GM19467 (cell line): ENCODE data around the gene TTYH3.
A peak's percentile ranks its signal among the peaks of the same experiment; 100 is the strongest.
"Not testable (repeated sequence)": the region's sequence is repeated elsewhere in the genome, so short reads cannot be mapped to it uniquely, and the experiment has no call there.

Experiments
- ATAC-seq: cut with Tn5 transposase; IDR thresholded peaks from one replicate; pipeline ENCODE4 v1.9.1; 2021; ENCODE audit warnings: mild to moderate bottlenecking, moderate library complexity; ENCODE audit not compliant: unreplicated experiment

Gene TTYH3

GRCh38 chr7:2631946-2632732 lies at the start of gene TTYH3:
TSS of gene TTYH3 (plus strand) at chr7:2631986. CDS start at chr7:2632156, 170 bp downstream.
- peak; percentile 29 for ATAC-seq

DNA sequence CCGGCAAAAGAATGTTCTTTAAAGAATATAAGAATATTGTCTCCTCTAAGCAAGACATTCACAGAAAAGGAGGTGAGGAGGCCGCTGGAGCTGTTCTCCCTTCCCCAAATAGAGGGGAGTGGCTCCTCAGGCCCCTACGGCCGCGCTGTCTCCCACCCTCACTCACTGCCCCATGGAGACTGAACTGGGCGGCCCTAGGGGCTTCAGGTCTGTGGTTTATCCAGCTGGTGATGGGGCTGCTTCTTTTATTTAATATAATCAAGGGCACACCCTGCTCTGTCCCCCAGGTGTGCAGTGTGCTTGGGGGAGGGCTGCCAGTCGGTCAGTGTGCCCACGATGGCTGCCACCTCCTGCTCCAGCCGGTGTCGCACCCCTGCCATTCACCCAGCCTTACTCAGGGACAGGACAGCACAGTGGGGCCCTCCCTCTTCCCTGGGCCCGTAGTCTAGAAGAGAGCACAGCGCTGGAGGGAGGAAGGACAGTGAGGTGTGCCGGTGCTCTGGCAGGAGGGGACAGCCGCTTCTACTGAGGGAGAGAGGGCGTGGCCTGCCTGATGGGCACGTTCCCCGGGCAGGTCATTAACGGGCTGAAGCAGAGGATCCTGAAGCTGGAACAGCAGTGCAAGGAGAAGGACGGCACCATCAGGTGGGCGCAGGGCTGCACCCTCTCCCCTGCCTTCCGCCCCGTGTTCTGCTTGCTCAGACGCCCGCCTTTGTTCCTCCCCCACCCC lies 49.6 kb upstream of the TTYH3 start:
- ATAC-seq = no peak

GRCh38 chr7:2583798-2584580 lies 47.8 kb upstream of the TTYH3 start:
- no peak for ATAC-seq

DNA sequence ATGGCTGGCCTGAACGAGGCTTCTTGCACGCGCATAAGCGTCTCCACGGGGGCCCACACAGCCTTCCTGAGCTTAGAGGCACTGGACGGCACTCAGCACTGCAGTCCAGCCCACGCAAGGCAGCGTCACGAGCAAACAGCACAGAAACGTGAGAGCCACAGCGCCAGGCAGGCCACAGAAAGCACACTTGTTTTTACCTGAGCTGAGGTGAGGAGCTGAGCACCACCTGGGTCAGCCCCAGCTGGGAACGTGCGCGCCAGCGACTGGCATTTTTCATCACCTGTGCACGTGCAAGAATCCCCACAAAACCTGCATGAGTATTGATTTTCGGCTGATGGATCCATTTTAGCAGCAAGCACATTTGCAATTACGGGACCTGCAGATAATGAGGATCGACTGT lies 46.3 kb upstream of the TTYH3 start:
- no peak for ATAC-seq

- ATAC-seq = no peak
These were observed 45.3 kb upstream of the TTYH3 start for GRCh38 chr7:2586326-2587020.

DNA sequence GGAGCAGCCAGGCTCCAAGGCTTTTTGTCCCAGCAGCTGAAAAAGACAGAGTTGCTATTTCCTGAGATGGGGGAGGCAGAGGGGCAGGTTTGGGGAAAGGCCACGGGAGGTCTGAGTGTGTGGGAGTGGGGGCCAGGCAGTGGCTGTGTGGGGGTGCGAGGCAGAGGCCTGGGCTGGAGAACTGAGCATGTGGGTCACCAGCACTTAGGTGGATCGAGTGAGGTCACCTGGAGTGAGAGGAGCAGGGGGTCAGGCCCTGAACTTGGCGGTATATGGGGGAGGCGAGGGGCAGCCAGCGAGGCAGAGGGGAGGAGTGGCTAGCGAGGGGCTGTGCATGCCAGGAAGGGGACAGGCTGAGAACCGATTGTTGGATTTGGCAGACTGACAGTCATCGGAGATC lies 44.7 kb upstream of the TTYH3 start:
- no peak for ATAC-seq

DNA sequence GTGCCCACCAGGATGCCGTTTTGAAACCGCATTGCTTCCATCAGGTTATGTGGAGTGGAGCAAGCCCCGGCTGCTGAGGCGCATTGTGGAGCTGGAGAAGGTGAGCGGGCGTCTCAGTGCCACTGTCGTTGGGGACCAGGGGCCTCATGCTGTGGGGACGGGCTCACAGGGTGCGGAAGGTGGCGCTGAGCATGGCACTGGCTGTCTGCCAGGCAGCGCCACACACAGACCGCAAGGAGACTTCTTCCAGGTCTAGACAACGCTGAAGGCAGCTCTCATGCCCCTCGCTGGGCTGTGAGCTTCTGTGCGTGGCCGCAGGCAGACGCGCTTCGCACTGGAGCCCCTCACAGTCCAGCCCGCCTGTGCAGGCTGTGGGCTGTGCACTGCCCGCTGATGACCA lies 44.0 kb upstream of the TTYH3 start:
- no peak for ATAC-seq

GRCh38 chr7:2589341-2589740 lies 42.4 kb upstream of the TTYH3 start:
- no peak for ATAC-seq

GRCh38 chr7:2589941-2590340 lies 41.8 kb upstream of the TTYH3 start:
- ATAC-seq = not testable (repeated sequence)

GRCh38 chr7:2592375-2592865 lies 39.4 kb upstream of the TTYH3 start:
- ATAC-seq = no peak

GRCh38 chr7:2593036-2593727 lies 38.6 kb upstream of the TTYH3 start:
- no peak for ATAC-seq

- no peak for ATAC-seq
These were observed 37.2 kb upstream of the TTYH3 start for GRCh38 chr7:2594599-2594998.

DNA sequence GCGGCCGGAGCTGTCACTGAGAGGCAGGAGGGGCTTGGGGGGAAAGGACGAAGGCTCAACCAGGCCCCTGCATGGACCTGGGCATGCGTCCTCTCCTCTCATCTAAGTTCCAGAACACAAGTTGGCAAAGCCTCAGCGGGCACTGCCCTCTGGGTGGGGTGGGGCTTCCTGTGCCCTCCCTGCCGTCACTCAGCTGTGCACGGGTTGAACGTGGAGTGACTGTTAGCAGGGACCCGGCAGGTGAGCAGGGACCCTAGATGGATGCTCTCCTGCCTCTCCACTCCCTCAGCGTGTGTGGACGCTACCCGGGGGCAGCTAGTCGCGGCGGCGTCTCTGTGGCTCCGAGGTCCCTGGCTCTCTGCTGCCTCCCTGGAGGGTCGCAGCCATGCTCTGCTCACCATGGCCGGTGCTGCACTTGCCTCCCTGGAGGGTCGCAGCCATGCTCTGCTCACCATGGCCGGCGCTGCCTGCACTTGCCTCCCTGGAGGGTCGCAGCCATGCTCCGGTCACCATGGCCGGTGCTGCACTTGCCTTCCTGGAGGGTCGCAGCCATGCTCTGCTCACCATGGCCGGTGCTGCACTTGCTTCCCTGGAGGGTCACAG lies 36.4 kb upstream of the TTYH3 start:
- ATAC-seq = no peak

GRCh38 chr7:2596464-2597272 lies 35.1 kb upstream of the TTYH3 start:
- no peak for ATAC-seq

DNA sequence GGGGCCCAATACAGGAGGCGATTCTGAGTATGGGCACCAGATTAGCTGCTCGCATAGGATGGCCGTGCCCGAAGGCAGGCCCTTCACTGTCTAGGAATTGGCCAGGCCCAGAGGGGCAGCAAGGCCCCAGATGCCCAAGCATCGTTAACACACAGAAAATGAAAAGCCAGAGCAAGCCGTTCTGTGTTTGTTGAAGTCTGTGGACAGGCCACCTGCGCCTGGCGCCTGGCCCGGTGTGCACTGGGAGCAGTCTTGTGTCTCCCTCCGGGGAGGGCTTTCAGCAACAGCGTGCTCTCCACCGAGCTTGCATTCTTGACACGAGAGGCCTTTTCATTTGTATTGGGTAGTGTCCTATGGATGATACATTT lies 34.5 kb upstream of the TTYH3 start:
- ATAC-seq = no peak

DNA sequence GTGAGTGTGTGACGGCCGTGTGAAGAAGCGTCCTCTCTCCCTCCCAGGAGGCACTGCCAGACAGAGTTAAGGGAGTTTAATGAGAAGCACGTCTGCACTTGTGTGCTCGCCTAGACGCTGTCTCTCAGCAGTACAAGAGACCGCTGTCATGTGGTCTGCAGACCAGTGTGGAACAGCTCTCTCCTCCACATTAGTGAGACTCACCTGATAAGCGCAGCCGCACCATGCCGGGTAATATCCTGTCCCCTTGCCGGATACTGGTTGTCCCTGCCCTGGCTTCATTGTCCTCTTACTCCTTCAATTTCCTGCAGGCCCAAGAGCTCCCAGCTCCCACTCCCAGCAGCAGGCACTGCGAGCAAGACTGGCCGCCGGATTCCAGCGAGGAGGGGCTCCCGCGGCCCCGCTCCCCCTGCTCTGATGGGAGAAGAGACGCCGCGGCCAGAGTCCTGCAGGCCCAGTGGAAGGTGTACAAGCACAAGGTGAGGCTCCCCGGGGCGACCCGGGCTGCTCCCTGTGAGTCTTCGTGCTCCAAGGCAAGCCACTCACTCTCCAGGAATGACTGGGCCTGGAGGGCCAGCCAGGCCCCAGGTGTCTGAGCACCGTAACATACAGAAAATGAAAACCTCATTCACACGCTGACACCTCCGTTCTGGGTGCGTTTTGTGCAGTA lies 33.5 kb upstream of the TTYH3 start:
- ATAC-seq = no peak

DNA sequence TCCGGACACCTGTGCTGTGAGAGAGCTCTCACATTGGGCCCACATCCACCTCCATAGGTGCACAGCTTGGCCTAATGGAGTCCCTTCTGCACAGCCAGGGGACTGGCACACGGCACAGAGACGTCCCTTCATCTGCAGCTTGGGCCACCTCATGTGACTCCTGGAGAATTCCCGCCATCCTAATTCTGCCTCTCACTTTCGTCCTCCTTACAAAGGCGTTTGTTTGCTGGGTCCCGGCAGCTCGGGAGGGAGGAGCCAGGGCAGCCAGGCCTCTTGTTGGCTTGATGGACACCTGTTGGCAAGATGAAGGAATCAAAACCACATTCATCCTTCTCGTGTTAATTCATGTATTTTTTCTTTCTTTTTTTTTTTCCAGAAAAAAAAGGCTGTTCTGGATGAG lies 30.7 kb upstream of the TTYH3 start:
- ATAC-seq = no peak

DNA sequence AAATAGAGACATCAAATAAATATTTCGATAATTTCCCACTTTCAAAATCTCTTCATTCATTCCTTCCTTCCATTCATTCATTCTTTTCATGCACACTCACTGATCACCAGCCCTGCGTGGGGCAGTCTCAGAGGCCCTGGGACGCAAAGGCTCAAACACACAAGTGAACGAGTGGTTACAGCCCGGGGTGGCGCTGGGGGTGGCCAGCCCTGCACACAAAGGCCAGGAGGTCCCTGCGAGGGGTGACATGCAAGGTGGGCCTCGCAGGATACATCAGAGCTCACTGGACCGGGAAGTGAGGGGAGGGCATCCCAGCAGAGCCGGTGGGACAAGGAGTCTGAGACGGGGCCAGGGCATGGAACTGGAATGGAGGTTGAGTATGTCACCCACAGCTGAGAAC lies 29.9 kb upstream of the TTYH3 start:
- ATAC-seq = no peak
